HepG2 (cell line): Measurements from ENCODE around the gene DZIP1L. TPM values are rescaled to one million over a fixed set of nuclear protein-coding genes. Genes with fewer than 3 reads are reported as not detected.
A peak's percentile ranks its signal among the peaks of the same experiment; 100 is the strongest.

Source experiments
- ATAC-seq: fragments of 200-7000 bp; cut with Tn5 transposase; 3 replicates; pipeline ENCODE4 v1.9.1; 2020; ENCODE audit warnings: mild to moderate bottlenecking, moderate library complexity
- BruUV-seq: library from RNA; stranded (reverse); fragments of 400-500 nt; replicated peaks from 2 replicates; lab custom pipeline; 2021; lab: Mats Ljungman, UMichigan
- CTCF ChIA-PET: fragments of 300-600 bp; formaldehyde crosslinking; extraction: SDS; loops from one replicate; lab custom pipeline; 2021; ENCODE audit warnings: low total read pairs, inconsistent platforms, low intra/inter-chr PET ratio; lab: Yijun Ruan, JAX
- POLR2A ChIA-PET: fragments of 350-600 bp; sonication (Branson Sonifier 250); formaldehyde crosslinking; loops from one replicate; lab custom pipeline; 2020; ENCODE audit warnings: antibody characterized with exemption, inconsistent platforms; lab: Yijun Ruan, JAX
- DNase-seq: peaks from one replicate; pipeline ENCODE4 v3.0.0-alpha.2; 2015; ENCODE audit warnings: low spot score
- FAIRE-seq: peaks from 3 replicates; lab custom pipeline; 2011; peaks lifted over from hg19 to GRCh38; lab: Jason Lieb, UNC
- H2AFZ ChIP-seq: one replicate; pipeline ENCODE4 v1.6.1; 2011; ENCODE audit warnings: low read length, inconsistent platforms
- H3K27ac ChIP-seq: fragments of 300-600 bp; 3 replicates; pipeline ENCODE4 v1.8.0; 2011; ENCODE audit warnings: mixed run types, mild to moderate bottlenecking, mixed read lengths, low read length, inconsistent platforms; ENCODE audit not compliant: insufficient read depth; ENCODE audit errors: extremely low read length
- H3K27me3 ChIP-seq, 2 experiments: fragments of 200-600 bp in 1 of 2; 2 replicates in 1 of 2; 3 replicates in 1 of 2; pipeline versions ENCODE4 v1.6.0 to v1.8.0; 2011; ENCODE audit warnings: low read length in 2 of 2, mild to moderate bottlenecking in 2 of 2, moderate library complexity in 2 of 2, inconsistent platforms in 1 of 2; ENCODE audit not compliant: insufficient read depth in 2 of 2, control insufficient read depth in 1 of 2
- H3K36me3 ChIP-seq, 2 experiments: fragments of 200-600 bp in 1 of 2; replicated peaks in 1 of 2; 2 replicates in 1 of 2; 3 replicates in 1 of 2; pipeline versions ENCODE4 v1.5.1 to v1.8.0; 2011; ENCODE audit warnings: low read length in 2 of 2, inconsistent platforms in 1 of 2; ENCODE audit not compliant: insufficient read depth in 2 of 2, control insufficient read depth in 1 of 2
- H3K4me1 ChIP-seq: 2 replicates; pipeline ENCODE4 v1.5.1; 2012; ENCODE audit warnings: low read length, inconsistent platforms; ENCODE audit not compliant: insufficient read depth
- H3K4me2 ChIP-seq: 2 replicates; pipeline ENCODE4 v1.6.0; 2011; ENCODE audit warnings: low read depth, low read length, inconsistent platforms
- H3K4me3 ChIP-seq, 3 experiments: fragments of 200-600 bp in 1 of 3; sonication (generic), shearing (Covaris generic) in 1 of 3; replicated peaks in 1 of 3; 2 replicates each; pipeline ENCODE4 v1.5.1; 2011 to 2016; ENCODE audit warnings: low read length in 3 of 3, inconsistent platforms in 2 of 3, low read depth in 2 of 3, mild to moderate bottlenecking in 2 of 3, control low read depth in 1 of 3, mixed read lengths in 1 of 3; ENCODE audit not compliant: insufficient read depth in 1 of 3
- H3K79me2 ChIP-seq: one replicate; pipeline ENCODE4 v1.6.1; 2011; ENCODE audit warnings: low read length, inconsistent platforms; ENCODE audit not compliant: insufficient read depth
- H3K9ac ChIP-seq: 2 replicates; pipeline ENCODE4 v1.6.0; 2011; ENCODE audit warnings: mild to moderate bottlenecking, low read depth, low read length, inconsistent platforms; ENCODE audit not compliant: insufficient read depth
- H3K9me3 ChIP-seq: 2 replicates; pipeline ENCODE4 v1.5.1; 2012; ENCODE audit warnings: mild to moderate bottlenecking, low read length
- H4K20me1 ChIP-seq: 2 replicates; pipeline ENCODE4 v1.6.0; 2011; ENCODE audit warnings: inconsistent platforms, mild to moderate bottlenecking, low read length, moderate library complexity; ENCODE audit not compliant: insufficient read depth
- ARID2 ChIP-seq: sonication (generic); formaldehyde crosslinking; IDR thresholded peaks from 2 replicates; pipeline ENCODE4 v1.8.1; 2022; ENCODE audit warnings: mild to moderate bottlenecking, missing genetic modification reagents, borderline replicate concordance
- CTCF ChIP-seq: sonication (generic); formaldehyde crosslinking; IDR thresholded peaks from 2 replicates; pipeline ENCODE4 v1.5.0; 2020; ENCODE audit warnings: mild to moderate bottlenecking, missing genetic modification reagents, moderate library complexity
- DMAP1 ChIP-seq: IDR thresholded peaks from 2 replicates; pipeline ENCODE4 v1.6.1; 2016
- HHEX ChIP-seq: IDR thresholded peaks from 2 replicates; pipeline ENCODE4 v1.6.1; 2016; ENCODE audit warnings: control low read depth
- KLF15 ChIP-seq: sonication (generic); formaldehyde crosslinking; IDR thresholded peaks from 2 replicates; pipeline ENCODE4 v1.8.1; 2023; ENCODE audit warnings: borderline replicate concordance, mild to moderate bottlenecking, inconsistent platforms, missing genetic modification reagents, mixed read lengths
- MAFF ChIP-seq: IDR thresholded peaks from 2 replicates; pipeline ENCODE4 v1.6.1; 2011; ENCODE audit warnings: low read depth, low read length, improper control_type of control experiment
- MAFK ChIP-seq, 2 experiments: IDR thresholded peaks in 1 of 2; conservative IDR thresholded peaks in 1 of 2; 2 replicates each; pipeline ENCODE4 v1.6.1; 2011; ENCODE audit warnings: improper control_type of control experiment in 2 of 2, low read length in 2 of 2
- RAD21 ChIP-seq: fragments of 450-650 bp; formaldehyde crosslinking; IDR thresholded peaks from 2 replicates; pipeline ENCODE4 v1.5.0; 2020; ENCODE audit warnings: mild to moderate bottlenecking
- SMC3 ChIP-seq: IDR thresholded peaks from 2 replicates; pipeline ENCODE4 v1.6.1; 2011; ENCODE audit warnings: low read length, improper control_type of control experiment
- SP1 ChIP-seq, 2 experiments: fragments of 450-650 bp in 1 of 2; sonication (generic) in 1 of 2; formaldehyde crosslinking in 1 of 2; IDR thresholded peaks; 2 replicates each; pipeline versions ENCODE4 v1.4.0 to v1.6.1; 2016 to 2020; ENCODE audit warnings: missing genetic modification reagents in 1 of 2
- STAG1 ChIP-seq: sonication (generic); formaldehyde crosslinking; IDR thresholded peaks from 2 replicates; pipeline ENCODE4 v1.4.0; 2020; ENCODE audit warnings: missing genetic modification reagents
- TARDBP ChIP-seq: sonication (generic); formaldehyde crosslinking; IDR thresholded peaks from 2 replicates; pipeline ENCODE4 v1.8.0; 2022; ENCODE audit warnings: mild to moderate bottlenecking, missing genetic modification reagents
- TEAD3 ChIP-seq: optimal IDR thresholded peaks from 2 replicates; pipeline ENCODE3; 2016; ENCODE audit warnings: borderline replicate concordance
- XBP1 ChIP-seq: sonication (generic); formaldehyde crosslinking; IDR thresholded peaks from 2 replicates; pipeline ENCODE4 v1.5.0; 2020; ENCODE audit warnings: missing genetic modification reagents
- ZNF432 ChIP-seq: sonication (generic); formaldehyde crosslinking; IDR thresholded peaks from 2 replicates; pipeline ENCODE4 v1.5.0; 2020; ENCODE audit warnings: missing genetic modification reagents, mild to moderate bottlenecking, borderline replicate concordance
- ZNF710 ChIP-seq: sonication (generic); formaldehyde crosslinking; IDR thresholded peaks from 2 replicates; pipeline ENCODE4 v1.5.0; 2020; ENCODE audit warnings: mild to moderate bottlenecking, missing genetic modification reagents, borderline replicate concordance
- WGBS: methylation state at CpG from one replicate; pipeline ENCODE4 v1.1.6; 2017; ENCODE audit warnings: low lambda C conversion rate; 5-methylcytosine and 5-hydroxymethylcytosine counted together
- in situ Hi-C: cut with HindIII; loops from 2 replicates; pipeline ENCODE4 v1.10.0; 2017; ENCODE audit warnings: low pct_unique_long_range_greater_than_20kb; ENCODE audit not compliant: extremely low pct_ligation_motif_present
- intact Hi-C: fragments of 100-400 bp; cut with micrococcal nuclease; formaldehyde crosslinking; loops from one replicate; pipeline ENCODE4 v1.10.0; 2022; ENCODE audit not compliant: unreplicated experiment
- polyA plus RNA-seq, 8 experiments: library from polyadenylated mRNA; depleted of rRNA in 3 of 8; stranded (reverse) in 7 of 8; unstranded in 1 of 8; fragments of >200 nt; fragmentation: Illumina TruSeq in 4 of 8; extraction: Trizol in 4 of 8; gene quantifications; 2 replicates each; pipeline versions ENCODE4 v1.2.1 to v1.2.3, GENCODE V29; 2011 to 2016; ENCODE audit warnings: low read depth in 4 of 8, missing spikeins in 1 of 8, mixed read lengths in 1 of 8; ENCODE audit not compliant: insufficient read depth in 1 of 8
- total RNA-seq, 5 experiments: library from RNA; depleted of rRNA; stranded (reverse); fragments of >200 nt; fragmentation: Illumina TruSeq; extraction: Trizol; gene quantifications; 2 replicates each; pipeline ENCODE4 v1.2.3, GENCODE V29; 2016; ENCODE audit warnings: low read depth in 1 of 5
- TF ChIP-seq, protein P1 (sequence below): sonication (generic); formaldehyde crosslinking; IDR thresholded peaks from 2 replicates; pipeline ENCODE4 v1.4.0; 2020; ENCODE audit warnings: missing genetic modification reagents
- TF ChIP-seq, protein P2 (sequence below): conservative IDR thresholded peaks from 2 replicates; pipeline ENCODE4 v1.6.1; 2018; ENCODE audit warnings: missing genetic modification reagents

Gene DZIP1L
- total and polyA plus RNA-seq, 2 of the 13 experiments (the other 11 are each of a cell fraction or from before 2014, with no cell fraction given), result 0.90 to 1.2 TPM

- TF ChIP-seq HHEX, result no peak
- TF ChIP-seq RAD21 (CRISPR knock-in tag), result 0 out of 2 replicates have a peak, but pooled peaks have one; percentile 10
- peak; percentile 60 for TF ChIP-seq STAG1
- TF ChIP-seq CTCF (CRISPR knock-in tag), result peak; percentile 82
- TF ChIP-seq ZNF432 (CRISPR knock-in tag), result no peak
- TF ChIP-seq SP1 (IDR thresholded peaks at IDR 0.05), result no peak
- TF ChIP-seq SP1 (CRISPR knock-in tag; IDR thresholded peaks at IDR 0.05), result no peak
- no peak for TF ChIP-seq DMAP1
- TF ChIP-seq, protein P1, sequence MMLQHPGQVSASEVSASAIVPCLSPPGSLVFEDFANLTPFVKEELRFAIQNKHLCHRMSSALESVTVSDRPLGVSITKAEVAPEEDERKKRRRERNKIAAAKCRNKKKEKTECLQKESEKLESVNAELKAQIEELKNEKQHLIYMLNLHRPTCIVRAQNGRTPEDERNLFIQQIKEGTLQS, result no peak
- TF ChIP-seq KLF15, result no peak
- no peak for TF ChIP-seq ARID2 (CRISPR knock-in tag)
- TF ChIP-seq MAFF, result 0 out of 2 replicates have a peak, but pooled peaks have one; percentile 16
- no peak for TF ChIP-seq XBP1 (CRISPR knock-in tag)
- TF ChIP-seq, protein P2, sequence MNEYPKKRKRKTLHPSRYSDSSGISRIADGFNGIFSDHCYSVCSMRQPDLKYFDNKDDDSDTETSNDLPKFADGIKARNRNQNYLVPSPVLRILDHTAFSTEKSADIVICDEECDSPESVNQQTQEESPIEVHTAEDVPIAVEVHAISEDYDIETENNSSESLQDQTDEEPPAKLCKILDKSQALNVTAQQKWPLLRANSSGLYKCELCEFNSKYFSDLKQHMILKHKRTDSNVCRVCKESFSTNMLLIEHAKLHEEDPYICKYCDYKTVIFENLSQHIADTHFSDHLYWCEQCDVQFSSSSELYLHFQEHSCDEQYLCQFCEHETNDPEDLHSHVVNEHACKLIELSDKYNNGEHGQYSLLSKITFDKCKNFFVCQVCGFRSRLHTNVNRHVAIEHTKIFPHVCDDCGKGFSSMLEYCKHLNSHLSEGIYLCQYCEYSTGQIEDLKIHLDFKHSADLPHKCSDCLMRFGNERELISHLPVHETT (CRISPR knock-in tag), result no peak
- no peak for TF ChIP-seq TARDBP (CRISPR knock-in tag)
- TF ChIP-seq TEAD3 (CRISPR knock-in tag), result peak; percentile 64
- TF ChIP-seq SMC3, result peak; percentile 45; the same call in 1 of the 2 replicates
- TF ChIP-seq MAFK (conservative IDR thresholded peaks at IDR 0.05 in 1 of 2, IDR thresholded peaks at IDR 0.05 in 1 of 2; ENCODE audit: low read length in 2 of 2), result peak in 1 of 2 experiments; percentile 28; a peak in 2 of 4 replicates
- no peak for TF ChIP-seq ZNF710 (CRISPR knock-in tag)
- TF ChIP-seq, all 625 proteins: peak for 7
- Histone ChIP-seq H3K36me3 (no peaks in the 10 kb centered on the region), H3K4me2 (no peak overlapping the region), H3K9me3 (no peaks in the 10 kb centered on the region), H3K79me2 (no peaks in the 10 kb centered on the region), H4K20me1 (no peaks in the 10 kb centered on the region), H3K9ac (no peak overlapping the region), H3K4me3 (no peak overlapping the region), H3K4me1 (no peaks in the 10 kb centered on the region), H3K27ac (no peak overlapping the region), H2AFZ (no peak overlapping the region), H3K27me3 (no peaks in the 10 kb centered on the region)
- FAIRE-seq (peak; percentile 23), ATAC-seq (peak; percentile 92), DNase-seq (peak; percentile 28)
- intact Hi-C loops, result no loop called here
- BruUV-seq, result no TSS peak
- ChIA-PET POLR2A (no interaction called here), CTCF (no interaction called here)
- in situ Hi-C loops, result no loop called here
- WGBS, result 33% methylated on average over 8 of the region's 8 CpGs
Measured at GRCh38 chr3:138051947-138052802, 63.2 kb downstream of the DZIP1L start.
